Caco-2 (cell line): ENCODE results near the gene PATJ. TPM values are rescaled to one million over a fixed set of nuclear protein-coding genes. Genes with fewer than 3 reads are reported as not detected.
"Not testable (repeated sequence)": the region's sequence is repeated elsewhere in the genome, so short reads cannot be mapped to it uniquely, and the experiment has no call there.

Source experiments
- BruUV-seq: library from RNA; stranded (reverse); fragments of 400-500 nt; replicated peaks from 2 replicates; lab custom pipeline; 2021; lab: Mats Ljungman, UMichigan
- CTCF ChIA-PET: fragments of 300-600 bp; sonication (Branson Sonifier 250); formaldehyde crosslinking; loops from one replicate; lab custom pipeline; 2022; ENCODE audit warnings: antibody characterized with exemption; lab: Charles Lee
- POLR2A ChIA-PET: fragments of 300-600 bp; sonication (Branson Sonifier 250); formaldehyde crosslinking; loops from one replicate; lab custom pipeline; 2022; ENCODE audit warnings: antibody characterized with exemption; lab: Charles Lee
- DNase-seq, 2 experiments: peaks; one replicate each; pipeline versions ENCODE4 v3.0.0 to v3.0.0-alpha.2; 2020 to 2022
- H3K27me3 ChIP-seq: replicated peaks from 2 replicates; pipeline ENCODE4 v1.6.0; 2011; ENCODE audit warnings: low read length; ENCODE audit not compliant: control insufficient read depth, insufficient read depth
- H3K36me3 ChIP-seq: 2 replicates; pipeline ENCODE4 v1.5.1; 2011; ENCODE audit warnings: low read length; ENCODE audit not compliant: control insufficient read depth, insufficient read depth
- H3K4me1 ChIP-seq: fragments of 250-450 bp; sonication (Bioruptor Pico); 2 replicates; pipeline ENCODE4 v1.5.1; 2020; ENCODE audit warnings: mild to moderate bottlenecking
- H3K4me3 ChIP-seq: 2 replicates; pipeline ENCODE4 v1.5.1; 2011; ENCODE audit warnings: low read depth, mild to moderate bottlenecking, control low read depth, low read length
- H3K9me3 ChIP-seq: fragments of 250-450 bp; sonication (Bioruptor Pico); 2 replicates; pipeline ENCODE4 v1.5.1; 2020; ENCODE audit warnings: mild to moderate bottlenecking, moderate library complexity
- H3K27ac Mint-ChIP-seq: one replicate; pipeline ENCODE4 v1.8.0; 2022; ENCODE audit warnings: mixed read lengths; ENCODE audit not compliant: unreplicated experiment
- H3K27me3 Mint-ChIP-seq: one replicate; pipeline ENCODE4 v1.8.0; 2022; ENCODE audit warnings: mixed read lengths; ENCODE audit not compliant: insufficient read depth, unreplicated experiment
- H3K36me3 Mint-ChIP-seq: one replicate; pipeline ENCODE4 v1.8.0; 2022; ENCODE audit warnings: mild to moderate bottlenecking, mixed read lengths; ENCODE audit not compliant: insufficient read depth, unreplicated experiment
- H3K4me1 Mint-ChIP-seq: one replicate; pipeline ENCODE4 v1.8.0; 2022; ENCODE audit warnings: low read depth, mixed read lengths; ENCODE audit not compliant: unreplicated experiment
- H3K4me3 Mint-ChIP-seq: one replicate; pipeline ENCODE4 v1.8.0; 2022; ENCODE audit warnings: mild to moderate bottlenecking, moderate library complexity, mixed read lengths; ENCODE audit not compliant: unreplicated experiment
- H3K9me3 Mint-ChIP-seq: one replicate; pipeline ENCODE4 v1.8.0; 2022; ENCODE audit warnings: mixed read lengths; ENCODE audit not compliant: unreplicated experiment
- intact Hi-C: fragments of 100-400 bp; cut with micrococcal nuclease; formaldehyde crosslinking; loops from one replicate; pipeline ENCODE4 v1.10.0; 2022; ENCODE audit not compliant: unreplicated experiment
- total RNA-seq: library from RNA; stranded (reverse); gene quantifications from 2 replicates; pipeline ENCODE4 v1.2.3, GENCODE V29; 2022
- TF ChIP-seq, protein P1 (sequence below), 2 experiments: fragments of 200-600 bp in 1 of 2; IDR thresholded peaks; 1 replicate in 1 of 2; 2 replicates in 1 of 2; pipeline versions ENCODE4 v1.5.1 to v1.8.0; 2011 to 2022; ENCODE audit warnings: antibody characterized with exemption in 1 of 2, control low read depth in 1 of 2, inconsistent platforms in 1 of 2, low read depth in 1 of 2, low read length in 1 of 2, mild to moderate bottlenecking in 1 of 2, moderate library complexity in 1 of 2; ENCODE audit not compliant: insufficient read depth in 1 of 2, severe bottlenecking in 1 of 2, unreplicated experiment in 1 of 2

Gene PATJ
- total RNA-seq, 1 experiment from 2014 or later, result 31.6 TPM

DNA sequence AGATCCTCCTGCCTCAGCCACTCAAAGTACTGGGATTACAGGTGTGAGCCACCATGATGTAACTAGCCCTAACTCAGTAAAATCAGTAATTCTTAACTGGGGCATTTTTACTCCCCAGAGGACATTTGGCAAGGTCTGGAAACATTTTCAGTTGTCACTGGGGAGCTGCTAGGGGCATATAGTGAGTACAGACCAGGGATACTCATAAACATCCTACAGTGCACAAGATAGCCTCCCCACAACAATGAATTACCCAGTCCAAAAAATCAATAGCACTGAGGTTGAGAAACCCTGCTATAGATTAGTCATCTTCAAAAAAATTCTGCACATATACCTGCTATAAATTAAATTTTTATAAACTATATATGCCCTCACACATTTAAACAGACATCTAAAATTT, 30.3 kb upstream of the PATJ start:
- Histone ChIP-seq H3K4me1 (peaks cover 4% of the 10 kb centered on the region; the same call in 1 of the 2 replicates), H3K4me3 (no peak overlapping the region), H3K9me3 (no peaks in the 10 kb centered on the region), H3K36me3 (no peaks in the 10 kb centered on the region), H3K27me3 (no peaks in the 10 kb centered on the region)
- TF ChIP-seq, protein P1, sequence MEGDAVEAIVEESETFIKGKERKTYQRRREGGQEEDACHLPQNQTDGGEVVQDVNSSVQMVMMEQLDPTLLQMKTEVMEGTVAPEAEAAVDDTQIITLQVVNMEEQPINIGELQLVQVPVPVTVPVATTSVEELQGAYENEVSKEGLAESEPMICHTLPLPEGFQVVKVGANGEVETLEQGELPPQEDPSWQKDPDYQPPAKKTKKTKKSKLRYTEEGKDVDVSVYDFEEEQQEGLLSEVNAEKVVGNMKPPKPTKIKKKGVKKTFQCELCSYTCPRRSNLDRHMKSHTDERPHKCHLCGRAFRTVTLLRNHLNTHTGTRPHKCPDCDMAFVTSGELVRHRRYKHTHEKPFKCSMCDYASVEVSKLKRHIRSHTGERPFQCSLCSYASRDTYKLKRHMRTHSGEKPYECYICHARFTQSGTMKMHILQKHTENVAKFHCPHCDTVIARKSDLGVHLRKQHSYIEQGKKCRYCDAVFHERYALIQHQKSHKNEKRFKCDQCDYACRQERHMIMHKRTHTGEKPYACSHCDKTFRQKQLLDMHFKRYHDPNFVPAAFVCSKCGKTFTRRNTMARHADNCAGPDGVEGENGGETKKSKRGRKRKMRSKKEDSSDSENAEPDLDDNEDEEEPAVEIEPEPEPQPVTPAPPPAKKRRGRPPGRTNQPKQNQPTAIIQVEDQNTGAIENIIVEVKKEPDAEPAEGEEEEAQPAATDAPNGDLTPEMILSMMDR (IDR thresholded peaks at IDR 0.05; ENCODE audit: insufficient read depth in 1 of 2, low read depth in 1 of 2, low read length in 1 of 2, severe bottlenecking in 1 of 2, unreplicated experiment in 1 of 2), result no peak
- no peak for DNase-seq
- intact Hi-C loops, result no loop called here
- no peaks in the 10 kb centered on the region for H3K9me3 Mint-ChIP-seq
- no peaks in the 10 kb centered on the region for H3K27me3 Mint-ChIP-seq
- no TSS peak for BruUV-seq
- CTCF ChIA-PET, result no interaction called here
- no peak overlapping the region for H3K4me3 Mint-ChIP-seq
- no peak overlapping the region for H3K27ac Mint-ChIP-seq
- H3K36me3 Mint-ChIP-seq, result peaks cover 7% of the 10 kb centered on the region
- no peaks in the 10 kb centered on the region for H3K4me1 Mint-ChIP-seq
- POLR2A ChIA-PET, result no interaction called here

DNA sequence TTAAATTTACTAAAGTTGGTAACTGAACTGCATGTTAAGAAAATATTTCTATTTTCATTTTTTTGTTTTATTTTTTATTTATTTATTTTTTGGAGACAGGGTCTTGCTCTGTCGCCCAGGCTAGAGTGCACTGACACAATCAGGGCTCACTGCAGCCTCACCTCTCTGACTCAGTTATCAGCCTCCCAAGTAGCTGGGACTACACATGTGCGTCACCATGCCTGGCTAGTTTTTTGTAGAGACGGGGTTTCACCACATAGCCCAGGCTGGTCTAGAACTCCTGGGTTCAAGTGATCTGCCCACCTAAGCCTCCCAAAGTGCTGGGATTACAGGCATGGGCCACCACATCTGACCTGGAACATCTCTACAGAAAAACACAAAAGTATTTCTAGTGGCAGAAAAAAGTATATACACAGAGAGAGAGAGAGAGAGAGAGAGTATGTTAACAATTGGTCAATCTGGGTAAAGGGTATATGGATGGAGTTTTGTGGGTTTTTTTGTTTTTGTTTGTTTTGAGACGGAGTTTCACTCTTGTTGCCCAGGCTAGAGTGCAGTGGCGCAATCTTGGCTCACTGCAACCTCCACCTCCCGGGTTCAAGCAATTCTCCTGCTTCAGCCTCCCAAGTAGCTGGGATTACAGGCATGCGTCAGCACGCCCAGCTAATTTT, 23.1 kb upstream of the PATJ start:
- peaks cover 13% of the 10 kb centered on the region for H3K36me3 Mint-ChIP-seq
- DNase-seq, BruUV-seq, H3K9me3 ChIP-seq, H3K27me3 Mint-ChIP-seq, POLR2A ChIA-PET, H3K27me3 ChIP-seq, H3K36me3 ChIP-seq, H3K9me3 Mint-ChIP-seq, intact Hi-C loops, H3K27ac Mint-ChIP-seq, H3K4me1 ChIP-seq, H3K4me3 ChIP-seq, H3K4me3 Mint-ChIP-seq, H3K4me1 Mint-ChIP-seq: not testable (repeated sequence)
- CTCF ChIA-PET, result interaction anchor here (0.7 kb wide), 1 partner anchor 203 kb away, joined by 4 read pairs; no protein-coding TSS in a partner anchor

DNA sequence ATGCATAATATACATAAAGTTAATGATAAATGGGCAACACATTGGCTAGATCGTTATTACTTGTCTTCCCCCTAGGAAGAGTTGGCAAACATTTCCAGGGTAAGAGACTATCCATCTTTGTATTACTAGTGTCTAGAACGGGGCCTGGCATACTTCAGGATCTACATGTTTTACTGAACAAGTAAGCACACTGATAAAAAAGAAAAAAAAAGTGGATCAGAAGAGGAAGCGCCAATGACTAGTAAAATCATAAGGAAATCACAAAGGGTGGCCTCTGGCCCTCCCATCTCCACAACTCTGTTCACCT, 17.8 kb upstream of the PATJ start:
- Mint-ChIP-seq H3K4me3 (peak overlapping the region; percentile 98), H3K27ac (peak overlapping the region; percentile 100), H3K9me3 (no peaks in the 10 kb centered on the region), H3K4me1 (no peaks in the 10 kb centered on the region), H3K36me3 (peaks cover 19% of the 10 kb centered on the region), H3K27me3 (no peaks in the 10 kb centered on the region)
- BruUV-seq, result no TSS peak
- TF ChIP-seq, protein P1 (IDR thresholded peaks at IDR 0.05; ENCODE audit: insufficient read depth in 1 of 2, low read depth in 1 of 2, low read length in 1 of 2, severe bottlenecking in 1 of 2, unreplicated experiment in 1 of 2), result no peak
- ChIA-PET CTCF (no interaction called here), POLR2A (no interaction called here)
- Histone ChIP-seq H3K9me3 (no peaks in the 10 kb centered on the region), H3K4me1 (no peaks in the 10 kb centered on the region), H3K4me3 (peak overlapping the region; percentile 59), H3K36me3 (no peaks in the 10 kb centered on the region), H3K27me3 (no peaks in the 10 kb centered on the region)
- DNase-seq, result no peak
- intact Hi-C loops, result no loop called here
